ENCODE data around the gene MMP24OS. TPM values are rescaled to one million over a fixed set of nuclear protein-coding genes. Genes with fewer than 3 reads are reported as not detected.

Gene MMP24OS
- total RNA-seq, 1 donor from 2014 or later, result 34.0 TPM

DNA sequence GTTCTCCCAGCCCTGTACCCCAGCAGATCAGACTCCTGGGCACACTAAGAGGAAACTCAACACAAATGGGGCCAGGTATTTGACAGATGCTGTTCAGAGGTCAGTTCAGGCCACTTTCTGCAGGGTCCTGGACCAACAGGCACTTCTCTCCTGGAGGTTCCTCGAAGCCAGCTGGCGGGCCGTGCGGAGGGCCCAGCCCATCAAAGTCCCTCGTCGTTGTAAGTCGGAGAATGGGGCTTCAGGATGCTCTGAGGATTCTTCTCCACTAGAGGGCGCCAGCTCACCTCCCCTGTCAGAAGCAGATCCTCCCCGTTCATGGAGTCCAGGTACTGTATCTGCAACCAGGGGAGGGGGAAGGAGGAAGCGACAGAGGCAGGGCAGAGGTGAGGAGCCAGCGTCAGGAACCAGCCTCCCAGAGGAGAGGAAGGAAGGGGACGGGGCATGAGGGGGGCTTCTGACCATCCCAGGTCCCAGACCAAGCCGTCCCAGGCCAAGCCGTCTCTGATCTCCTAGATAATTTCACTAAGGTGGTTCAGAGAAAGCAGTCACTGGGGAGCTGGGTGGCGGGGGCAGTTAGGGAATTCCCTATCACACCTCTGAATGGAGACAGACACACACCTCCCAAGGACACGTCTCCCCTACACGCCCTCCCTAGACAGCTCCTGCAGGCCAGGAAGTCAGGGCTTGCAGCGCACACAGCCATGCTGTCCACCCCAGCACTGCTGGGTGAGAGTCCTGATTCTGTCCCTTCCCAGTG is 26.0 kb upstream of the MMP24OS start:
- Mint-ChIP-seq H3K4me1 (peaks cover 13% of the 10 kb centered on the region), H3K27me3 (ENCODE audit: low read depth) (no peaks in the 10 kb centered on the region), H3K27ac (ENCODE audit: unreplicated experiment) (no peak overlapping the region), H3K36me3 (ENCODE audit: low read depth) (no peaks in the 10 kb centered on the region), H3K4me3 (no peak overlapping the region), H3K9me3 (no peaks in the 10 kb centered on the region)
- peak; percentile 82 for DNase-seq (ENCODE audit: low read depth, low spot score)
- TF ChIP-seq, protein P1, sequence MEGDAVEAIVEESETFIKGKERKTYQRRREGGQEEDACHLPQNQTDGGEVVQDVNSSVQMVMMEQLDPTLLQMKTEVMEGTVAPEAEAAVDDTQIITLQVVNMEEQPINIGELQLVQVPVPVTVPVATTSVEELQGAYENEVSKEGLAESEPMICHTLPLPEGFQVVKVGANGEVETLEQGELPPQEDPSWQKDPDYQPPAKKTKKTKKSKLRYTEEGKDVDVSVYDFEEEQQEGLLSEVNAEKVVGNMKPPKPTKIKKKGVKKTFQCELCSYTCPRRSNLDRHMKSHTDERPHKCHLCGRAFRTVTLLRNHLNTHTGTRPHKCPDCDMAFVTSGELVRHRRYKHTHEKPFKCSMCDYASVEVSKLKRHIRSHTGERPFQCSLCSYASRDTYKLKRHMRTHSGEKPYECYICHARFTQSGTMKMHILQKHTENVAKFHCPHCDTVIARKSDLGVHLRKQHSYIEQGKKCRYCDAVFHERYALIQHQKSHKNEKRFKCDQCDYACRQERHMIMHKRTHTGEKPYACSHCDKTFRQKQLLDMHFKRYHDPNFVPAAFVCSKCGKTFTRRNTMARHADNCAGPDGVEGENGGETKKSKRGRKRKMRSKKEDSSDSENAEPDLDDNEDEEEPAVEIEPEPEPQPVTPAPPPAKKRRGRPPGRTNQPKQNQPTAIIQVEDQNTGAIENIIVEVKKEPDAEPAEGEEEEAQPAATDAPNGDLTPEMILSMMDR (conservative IDR thresholded peaks at IDR 0.05), result peak; percentile 94

DNA sequence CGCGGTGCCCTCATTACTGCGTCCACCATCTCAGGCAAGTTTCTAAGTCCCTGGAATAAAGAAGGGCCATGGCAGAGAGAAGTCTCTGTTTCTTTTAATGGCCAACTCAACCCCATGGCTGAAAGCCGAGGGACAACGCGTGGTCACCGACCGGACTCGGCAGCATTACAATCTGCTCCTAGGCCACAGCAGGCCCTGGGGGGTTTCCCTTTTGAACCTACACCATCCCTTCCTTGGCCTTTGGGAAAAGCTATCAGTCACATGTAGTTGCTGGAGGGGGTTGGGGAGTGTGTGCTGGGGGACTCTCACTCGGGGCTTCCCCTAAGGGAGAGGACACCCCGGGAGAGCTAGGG is 25.4 kb upstream of the MMP24OS start:
- no peaks in the 10 kb centered on the region for H3K27me3 Mint-ChIP-seq (ENCODE audit: low read depth)
- TF ChIP-seq, protein P1 (conservative IDR thresholded peaks at IDR 0.05), result no peak
- no peak for DNase-seq (ENCODE audit: low read depth, low spot score)
- no peaks in the 10 kb centered on the region for H3K36me3 Mint-ChIP-seq (ENCODE audit: low read depth)
- H3K27ac Mint-ChIP-seq (ENCODE audit: unreplicated experiment), result no peak overlapping the region
- no peaks in the 10 kb centered on the region for H3K9me3 Mint-ChIP-seq
- peaks cover 13% of the 10 kb centered on the region for H3K4me1 Mint-ChIP-seq
- no peak overlapping the region for H3K4me3 Mint-ChIP-seq

DNA sequence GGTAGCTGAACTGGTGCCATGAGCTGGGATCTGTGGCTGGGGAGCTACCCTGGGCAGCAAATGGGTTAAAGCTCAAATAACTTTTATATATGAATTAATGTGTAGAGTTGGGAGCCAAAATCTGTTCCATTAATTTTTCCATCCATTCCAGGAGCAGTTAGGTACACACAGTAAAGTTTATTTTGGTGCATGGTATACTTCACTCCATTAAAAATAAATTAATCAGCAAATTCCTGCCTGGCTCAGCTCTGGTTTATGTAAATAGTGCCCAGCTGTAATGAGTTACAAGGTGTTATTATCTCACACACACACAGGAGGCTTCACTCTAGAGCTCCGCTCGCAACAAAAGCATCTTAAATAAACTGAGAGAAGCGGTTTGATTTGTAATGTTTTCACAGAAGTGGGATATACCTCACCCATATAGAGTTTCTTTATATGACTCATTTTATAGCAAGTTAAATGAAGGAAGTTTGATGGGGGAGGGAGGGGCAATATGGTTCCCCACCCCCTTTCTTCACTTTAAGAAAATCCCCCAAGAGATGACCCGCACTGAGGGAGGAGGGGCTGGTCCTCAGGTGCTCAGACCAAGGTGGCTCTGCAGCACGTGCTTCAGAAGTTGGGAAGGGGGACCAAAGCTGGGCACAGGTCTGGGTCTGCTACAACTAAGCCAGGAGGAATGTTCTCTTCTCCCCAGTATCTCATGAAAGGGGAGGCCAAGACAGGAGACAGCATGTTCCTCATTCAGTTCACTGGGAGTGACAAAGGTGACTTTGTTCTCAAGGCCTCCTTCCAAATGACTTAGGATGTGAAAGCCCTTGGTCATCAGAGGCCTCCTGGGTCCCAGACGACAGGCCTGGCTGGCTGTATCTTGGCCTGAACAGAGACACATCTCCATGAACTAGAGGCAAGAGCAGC is 24.8 kb upstream of the MMP24OS start:
- Mint-ChIP-seq H3K9me3 (no peaks in the 10 kb centered on the region), H3K36me3 (ENCODE audit: low read depth) (no peaks in the 10 kb centered on the region), H3K4me1 (peaks cover 13% of the 10 kb centered on the region)

DNA sequence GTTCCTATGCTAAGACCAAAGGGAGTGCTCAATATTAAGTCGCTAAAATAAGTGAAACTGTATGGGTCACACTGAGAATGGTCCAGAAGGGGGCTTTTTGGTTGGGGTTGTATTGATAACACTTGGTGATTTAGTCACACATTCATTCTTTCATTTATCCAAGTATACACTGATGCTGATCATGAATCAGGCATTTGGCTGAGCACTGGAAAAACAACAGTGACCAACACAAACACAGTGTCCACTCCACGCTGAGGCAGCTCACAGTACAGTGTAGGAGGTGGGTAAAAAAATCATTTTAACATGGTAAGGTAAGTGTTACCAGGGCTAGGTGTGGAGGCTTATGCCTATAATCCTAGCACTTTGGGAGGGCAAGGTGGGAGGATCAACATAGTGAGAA is 23.5 kb upstream of the MMP24OS start:
- H3K27me3 Mint-ChIP-seq (ENCODE audit: low read depth), result no peaks in the 10 kb centered on the region
- peaks cover 13% of the 10 kb centered on the region for H3K4me1 Mint-ChIP-seq
- H3K27ac Mint-ChIP-seq (ENCODE audit: unreplicated experiment), result no peak overlapping the region
- no peaks in the 10 kb centered on the region for H3K9me3 Mint-ChIP-seq
- no peak overlapping the region for H3K4me3 Mint-ChIP-seq
- no peak for DNase-seq (ENCODE audit: low read depth, low spot score)
- TF ChIP-seq, protein P1 (conservative IDR thresholded peaks at IDR 0.05), result no peak
- no peaks in the 10 kb centered on the region for H3K36me3 Mint-ChIP-seq (ENCODE audit: low read depth)

More for the DNA sequence above, 24.8 kb upstream of the MMP24OS start:
- no peaks in the 10 kb centered on the region for H3K27me3 Mint-ChIP-seq (ENCODE audit: low read depth)
- no peak for DNase-seq (ENCODE audit: low read depth, low spot score)
- no peak overlapping the region for H3K4me3 Mint-ChIP-seq
- no peak overlapping the region for H3K27ac Mint-ChIP-seq (ENCODE audit: unreplicated experiment)
- TF ChIP-seq, protein P1 (conservative IDR thresholded peaks at IDR 0.05), result no peak

DNA sequence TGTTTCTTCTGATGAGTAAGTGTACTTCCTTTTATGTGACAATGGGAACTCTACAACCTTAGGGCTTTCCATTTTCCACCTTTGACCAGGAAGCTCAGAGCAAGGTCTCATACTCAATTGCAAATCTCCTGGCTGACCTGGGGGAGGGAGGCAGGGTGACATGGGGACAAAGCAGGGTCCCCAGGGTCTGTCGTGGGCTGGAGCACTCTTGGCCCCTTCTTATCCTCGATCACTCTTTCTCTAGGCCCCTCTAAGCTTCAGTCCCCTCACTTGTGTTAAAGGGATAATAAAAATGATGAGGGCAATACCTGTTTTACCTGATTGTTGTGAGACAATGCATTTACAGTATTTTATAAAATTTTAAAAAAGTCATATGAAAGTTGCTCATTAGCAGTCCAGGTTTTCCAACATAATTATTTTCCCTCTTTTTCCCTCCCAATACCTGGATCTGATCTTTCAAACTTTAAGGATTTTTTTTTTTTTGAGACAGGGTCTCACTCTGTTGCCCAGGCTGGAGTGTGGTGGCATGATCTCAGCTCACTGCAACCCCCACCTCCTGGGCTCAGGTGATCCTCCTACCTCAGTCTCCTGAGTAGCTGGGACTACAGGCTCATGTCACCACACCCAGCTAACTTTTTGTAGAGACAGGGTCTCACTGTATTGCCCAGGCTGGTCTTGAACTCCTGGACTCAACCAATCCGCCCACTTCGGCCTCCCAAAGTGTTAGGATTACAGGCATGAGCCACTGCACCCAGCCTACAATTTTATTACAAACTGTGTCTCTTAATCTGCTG is 22.7 kb upstream of the MMP24OS start:
- Mint-ChIP-seq H3K9me3 (no peaks in the 10 kb centered on the region), H3K36me3 (ENCODE audit: low read depth) (no peaks in the 10 kb centered on the region), H3K4me1 (peaks cover 9% of the 10 kb centered on the region), H3K27me3 (ENCODE audit: low read depth) (peaks cover 1% of the 10 kb centered on the region), H3K4me3 (no peak overlapping the region), H3K27ac (ENCODE audit: unreplicated experiment) (no peak overlapping the region)
- TF ChIP-seq, protein P1 (conservative IDR thresholded peaks at IDR 0.05), result no peak
- DNase-seq (ENCODE audit: low read depth, low spot score), result no peak

Data from neural crest cell (in vitro differentiated cells).